HG02588 (cell line): ENCODE measurements around the gene ZBTB40.

Source experiments
- ATAC-seq: cut with Tn5 transposase; IDR thresholded peaks from one replicate; pipeline ENCODE4 v1.9.1; 2021; ENCODE audit warnings: mild to moderate bottlenecking, moderate library complexity; ENCODE audit not compliant: unreplicated experiment

The ZBTB40 gene

GRCh38 chr1:22578732-22579361, 127.2 kb downstream of the ZBTB40 start:
- ATAC-seq = no peak

- no peak for ATAC-seq
Observed at GRCh38 chr1:22579541-22580155, 128.0 kb downstream of the ZBTB40 start.
